AG09309 (cell line): ENCODE data around the gene CATSPER4.

Source experiments
- DNase-seq: peaks from one replicate; pipeline ENCODE4 v3.0.0-alpha.2; 2010; ENCODE audit warnings: low read depth
- H3K4me3 ChIP-seq: 2 replicates; pipeline ENCODE4 v1.5.1; 2011; ENCODE audit warnings: mild to moderate bottlenecking, low read depth, low read length, moderate library complexity; ENCODE audit not compliant: control insufficient read depth
- CTCF ChIP-seq: IDR thresholded peaks from 2 replicates; pipeline ENCODE4 v1.5.1; 2011; ENCODE audit warnings: mild to moderate bottlenecking, low read depth, low read length, inconsistent platforms; ENCODE audit not compliant: insufficient read depth, control insufficient read depth; ENCODE audit errors: missing control alignments

Gene CATSPER4

GRCh38 chr1:26210147-26210870 lies 19.9 kb downstream of the CATSPER4 start:
- H3K4me3 ChIP-seq, result no peak overlapping the region
- DNase-seq, result no peak
- TF ChIP-seq CTCF, result no peak

- TF ChIP-seq CTCF, result no peak
Measured at GRCh38 chr1:26212726-26213125, 22.3 kb downstream of the CATSPER4 start.

GRCh38 chr1:26213335-26213905 lies 23.0 kb downstream of the CATSPER4 start:
- no peak overlapping the region for H3K4me3 ChIP-seq
- no peak for TF ChIP-seq CTCF

More at GRCh38 chr1:26212726-26213125, 22.3 kb downstream of the CATSPER4 start:
- no peak for DNase-seq
- no peak overlapping the region for H3K4me3 ChIP-seq

GRCh38 chr1:26215246-26215645 lies 24.8 kb downstream of the CATSPER4 start:
- no peak overlapping the region for H3K4me3 ChIP-seq
- TF ChIP-seq CTCF, result no peak
- DNase-seq, result no peak

More at GRCh38 chr1:26213335-26213905, 23.0 kb downstream of the CATSPER4 start:
- no peak for DNase-seq

- TF ChIP-seq CTCF, result no peak
- H3K4me3 ChIP-seq, result no peak overlapping the region
- DNase-seq, result no peak
Measured at GRCh38 chr1:26218906-26219494, 28.6 kb downstream of the CATSPER4 start.

- no peak overlapping the region for H3K4me3 ChIP-seq
- TF ChIP-seq CTCF, result no peak
- no peak for DNase-seq
Measured at GRCh38 chr1:26220199-26220912, 30.0 kb downstream of the CATSPER4 start.
